Measurements from ENCODE around the gene EDC3. TPM values are rescaled to one million over a fixed set of nuclear protein-coding genes. Genes with fewer than 3 reads are reported as not detected.

Gene EDC3
- total RNA-seq, 1 experiment from 2014 or later = 45.1 TPM

DNA sequence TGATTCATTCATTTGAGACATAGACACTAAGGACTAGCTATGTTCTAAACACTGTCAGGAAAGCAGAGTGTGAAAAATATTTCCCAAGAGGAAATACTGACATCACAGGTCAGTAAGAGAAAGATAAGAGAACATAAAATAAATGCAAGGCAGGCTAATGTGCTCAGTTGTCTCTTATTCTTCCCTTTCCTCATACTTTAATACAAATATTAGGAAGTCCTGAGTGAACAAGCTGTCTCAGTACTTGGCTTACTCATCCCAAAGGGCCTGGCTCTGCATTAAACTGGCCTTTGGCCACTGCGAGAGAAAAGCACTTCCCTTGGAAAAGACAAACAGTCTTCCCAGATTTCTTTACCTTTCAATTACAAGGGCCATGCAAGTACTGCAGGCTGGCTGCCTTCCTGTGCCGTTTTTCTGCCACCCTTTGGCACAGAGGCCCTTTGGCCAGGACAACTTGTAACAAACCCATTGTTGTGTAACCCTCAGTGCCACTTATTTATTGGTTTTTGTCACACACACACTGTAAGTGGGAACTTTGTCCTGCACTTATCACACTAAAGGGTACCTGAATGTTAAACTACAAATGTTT lies 31.7 kb downstream of the EDC3 start:
- POLR2A ChIA-PET = no interaction called here
- TF ChIP-seq SP1 (IDR thresholded peaks at IDR 0.05; ENCODE audit: low read depth) (no peak), POLR2A (IDR thresholded peaks at IDR 0.05; ENCODE audit: borderline replicate concordance, extremely low read depth, insufficient read depth, insufficient read length) (no peak), ELF1 (IDR thresholded peaks at IDR 0.05; ENCODE audit: borderline replicate concordance, low read depth) (no peak), CBX3 (IDR thresholded peaks at IDR 0.05; ENCODE audit: low read depth) (no peak), RAD21 (IDR thresholded peaks at IDR 0.05; ENCODE audit: low read depth) (no peak), SRF (IDR thresholded peaks at IDR 0.05; ENCODE audit: low read depth) (no peak)
- TF ChIP-seq, protein P1, sequence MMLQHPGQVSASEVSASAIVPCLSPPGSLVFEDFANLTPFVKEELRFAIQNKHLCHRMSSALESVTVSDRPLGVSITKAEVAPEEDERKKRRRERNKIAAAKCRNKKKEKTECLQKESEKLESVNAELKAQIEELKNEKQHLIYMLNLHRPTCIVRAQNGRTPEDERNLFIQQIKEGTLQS (IDR thresholded peaks at IDR 0.05) = no peak
- H3K27me3 ChIP-seq (ENCODE audit: insufficient read depth, low read length) = no peaks in the 10 kb centered on the region
- H3K79me2 ChIP-seq (ENCODE audit: insufficient read depth, low read length) = peaks cover 49% of the 10 kb centered on the region
- no peak overlapping the region for H2AFZ ChIP-seq (ENCODE audit: low read depth, low read length, poor library complexity, severe bottlenecking)
- no peak overlapping the region for H3K9ac ChIP-seq (ENCODE audit: low read length)
- H3K4me3 ChIP-seq (replicated peaks in 1 of 2; ENCODE audit: low read depth in 1 of 2, low read length in 2 of 2) = no peak overlapping the region
- RAD21 ChIA-PET (ENCODE audit: low non-redundant PET in 1 of 2, low total read pairs in 2 of 2, uncharacterized antibody in 2 of 2, unreplicated experiment in 2 of 2) = interaction anchor here in 1 of 2 experiments (0.6 kb wide), 1 partner anchor 61 kb away, joined by 3 read pairs; the partner anchor contains the start of gene CYP1A1
- H3K36me3 ChIP-seq (ENCODE audit: control insufficient read depth in 1 of 2, insufficient read depth in 2 of 2, low read length in 2 of 2) = 0 out of 4 replicates have a peak, but pooled peaks cover 0 to 5% of the 10 kb centered on the region in 2 experiments
- no peak for DNase-seq (ENCODE audit: low read depth, low spot score)
- no peak overlapping the region for H3K4me2 ChIP-seq (ENCODE audit: low read length)
- H3K9me2 ChIP-seq (ENCODE audit: insufficient read depth) = no peaks in the 10 kb centered on the region
- no peaks in the 10 kb centered on the region for H3K9me3 ChIP-seq (ENCODE audit: control insufficient read depth in 1 of 2, insufficient read depth in 1 of 2, low read depth in 1 of 2, low read length in 2 of 2)
- no peak overlapping the region for H3K27ac ChIP-seq (ENCODE audit: low read depth, low read length)
- peaks cover 0 to 6% of the 10 kb centered on the region in 2 experiments; a peak in 2 of 4 replicates for H3K4me1 ChIP-seq (ENCODE audit: control insufficient read depth in 1 of 2, insufficient read depth in 2 of 2, low read length in 2 of 2)
- BruUV-seq (replicated peaks) = no TSS peak
- peaks cover 5% of the 10 kb centered on the region; the same call in 1 of the 2 replicates for H4K20me1 ChIP-seq (ENCODE audit: insufficient read depth)
- CTCF ChIA-PET = no interaction called here
- intact Hi-C loops (cut with micrococcal nuclease) = no loop called here
- no peak for ATAC-seq

DNA sequence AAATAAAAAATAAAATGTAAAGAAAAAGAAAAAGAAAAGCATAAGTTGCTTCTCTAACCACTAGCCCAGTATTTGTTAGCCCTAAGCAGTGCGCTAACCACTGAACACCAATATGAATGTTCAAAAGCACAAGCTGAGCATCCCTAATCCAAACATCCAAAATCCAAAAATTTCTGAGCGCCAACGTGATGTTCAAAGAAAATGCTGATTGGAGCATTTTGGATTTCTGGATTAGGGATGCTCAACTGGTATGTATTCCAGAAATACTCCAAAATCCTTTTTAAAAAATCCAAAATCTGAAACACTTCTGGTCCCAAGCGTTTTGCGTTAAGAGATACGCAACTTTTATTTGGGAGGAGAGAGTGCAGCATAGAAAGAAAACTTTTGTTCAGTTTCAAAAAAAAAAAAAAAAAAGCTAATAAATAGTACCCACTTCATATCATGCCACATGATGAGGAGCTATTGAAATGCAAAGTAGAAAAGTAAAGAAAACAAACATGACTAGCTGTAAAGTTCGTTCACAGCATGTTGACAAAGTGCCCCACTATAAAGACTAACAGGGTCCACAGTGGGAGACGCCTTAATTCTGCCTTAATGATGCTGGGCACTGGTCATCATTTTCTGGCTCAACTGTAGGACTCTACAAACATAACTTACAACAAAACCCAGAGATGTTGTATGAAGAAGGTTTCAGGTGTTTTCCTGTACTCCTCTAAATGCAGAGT lies 32.4 kb downstream of the EDC3 start:
- H3K4me2 ChIP-seq (ENCODE audit: low read length) = no peak overlapping the region
- no peak overlapping the region for H3K9ac ChIP-seq (ENCODE audit: low read length)
- ATAC-seq (no peak), DNase-seq (ENCODE audit: low read depth, low spot score) (no peak)
- no peaks in the 10 kb centered on the region for H3K27me3 ChIP-seq (ENCODE audit: insufficient read depth, low read length)
- H3K27ac ChIP-seq (ENCODE audit: low read depth, low read length) = no peak overlapping the region
- H2AFZ ChIP-seq (ENCODE audit: low read depth, low read length, poor library complexity, severe bottlenecking) = no peak overlapping the region
- ChIA-PET CTCF (no interaction called here), POLR2A (no interaction called here), RAD21 (ENCODE audit: low non-redundant PET in 1 of 2, low total read pairs in 2 of 2, uncharacterized antibody in 2 of 2, unreplicated experiment in 2 of 2) (no interaction called here)
- peaks cover 0 to 6% of the 10 kb centered on the region in 2 experiments; a peak in 2 of 4 replicates for H3K4me1 ChIP-seq (ENCODE audit: control insufficient read depth in 1 of 2, insufficient read depth in 2 of 2, low read length in 2 of 2)
- H4K20me1 ChIP-seq (ENCODE audit: insufficient read depth) = peaks cover 5% of the 10 kb centered on the region; the same call in 1 of the 2 replicates
- peaks cover 49% of the 10 kb centered on the region for H3K79me2 ChIP-seq (ENCODE audit: insufficient read depth, low read length)
- TF ChIP-seq SP1 (IDR thresholded peaks at IDR 0.05; ENCODE audit: low read depth) (no peak), ZNF274 (IDR thresholded peaks at IDR 0.05; ENCODE audit: low read depth, low read length) (no peak)
- no peak overlapping the region for H3K4me3 ChIP-seq (replicated peaks in 1 of 2; ENCODE audit: low read depth in 1 of 2, low read length in 2 of 2)
- 0 out of 4 replicates have a peak, but pooled peaks cover 0 to 5% of the 10 kb centered on the region in 2 experiments for H3K36me3 ChIP-seq (ENCODE audit: control insufficient read depth in 1 of 2, insufficient read depth in 2 of 2, low read length in 2 of 2)
- no TSS peak for BruUV-seq (replicated peaks)
- no peaks in the 10 kb centered on the region for H3K9me3 ChIP-seq (ENCODE audit: control insufficient read depth in 1 of 2, insufficient read depth in 1 of 2, low read depth in 1 of 2, low read length in 2 of 2)
- H3K9me2 ChIP-seq (ENCODE audit: insufficient read depth) = no peaks in the 10 kb centered on the region
- intact Hi-C loops (cut with micrococcal nuclease) = no loop called here
